OCI-LY7 (cell line): ENCODE measurements around the gene SP100. TPM values are rescaled to one million over a fixed set of nuclear protein-coding genes. Genes with fewer than 3 reads are reported as not detected.

Source experiments
- BruUV-seq: library from RNA; stranded (reverse); fragments of 400-500 nt; replicated peaks from 2 replicates; lab custom pipeline; 2021; lab: Mats Ljungman, UMichigan
- CTCF ChIA-PET: fragments of 300-600 bp; sonication (Branson Sonifier 250); formaldehyde crosslinking; loops from one replicate; lab custom pipeline; 2022; ENCODE audit warnings: antibody characterized with exemption; ENCODE audit not compliant: unreplicated experiment; lab: Charles Lee
- POLR2A ChIA-PET: fragments of 300-600 bp; sonication (Branson Sonifier 250); formaldehyde crosslinking; loops from one replicate; lab custom pipeline; 2022; ENCODE audit warnings: antibody characterized with exemption; lab: Charles Lee
- DNase-seq: peaks from one replicate; pipeline ENCODE4 v3.0.0-alpha.2; 2015; ENCODE audit warnings: low spot score
- H2AFZ ChIP-seq: fragments of 200-600 bp; sonication (generic), shearing (Covaris generic); 2 replicates; pipeline ENCODE4 v1.6.1; 2014; ENCODE audit warnings: mild to moderate bottlenecking, antibody characterized with exemption, low read length, moderate library complexity
- H3K27ac ChIP-seq: fragments of 200-600 bp; sonication (generic); 2 replicates; pipeline ENCODE4 v1.5.1; 2014; ENCODE audit warnings: mixed run types, low read depth, mild to moderate bottlenecking, moderate library complexity, low read length, inconsistent platforms; ENCODE audit not compliant: poor library complexity, severe bottlenecking
- H3K36me3 ChIP-seq: fragments of 200-600 bp; sonication (generic); 2 replicates; pipeline ENCODE4 v1.6.1; 2014; ENCODE audit warnings: mild to moderate bottlenecking, antibody characterized with exemption, low read length, moderate library complexity, mixed read lengths; ENCODE audit not compliant: insufficient read depth
- H3K4me1 ChIP-seq: fragments of 200-600 bp; sonication (generic); 2 replicates; pipeline ENCODE4 v1.5.1; 2014; ENCODE audit warnings: mild to moderate bottlenecking, low read length; ENCODE audit not compliant: insufficient read depth, poor library complexity, severe bottlenecking
- H3K4me2 ChIP-seq: fragments of 200-600 bp; sonication (generic); 2 replicates; pipeline ENCODE4 v1.6.1; 2014; ENCODE audit warnings: mild to moderate bottlenecking, low read length
- H3K4me3 ChIP-seq: fragments of 200-600 bp; sonication (generic); 2 replicates; pipeline ENCODE4 v1.5.1; 2014; ENCODE audit warnings: mild to moderate bottlenecking, low read depth, low read length; ENCODE audit not compliant: poor library complexity, severe bottlenecking
- H3K79me2 ChIP-seq: fragments of 200-600 bp; sonication (generic); 2 replicates; pipeline ENCODE4 v1.6.1; 2016; ENCODE audit warnings: low read depth, mild to moderate bottlenecking, low read length, moderate library complexity, mixed read lengths; ENCODE audit not compliant: insufficient read depth
- H3K9me2 ChIP-seq: fragments of 200-600 bp; sonication (generic); 2 replicates; pipeline ENCODE4 v1.6.1; 2016; ENCODE audit warnings: mild to moderate bottlenecking, low read length, mixed read lengths; ENCODE audit not compliant: insufficient read depth
- H3K9me3 ChIP-seq: fragments of 200-600 bp; sonication (generic); 2 replicates; pipeline ENCODE4 v1.6.1; 2014; ENCODE audit warnings: mild to moderate bottlenecking, mixed run types, low read length, mixed read lengths
- H4K20me1 ChIP-seq: fragments of 200-600 bp; sonication (generic); 2 replicates; pipeline ENCODE4 v1.6.1; 2014; ENCODE audit warnings: mild to moderate bottlenecking, antibody characterized with exemption, low read length, moderate library complexity, mixed read lengths; ENCODE audit not compliant: insufficient read depth
- EZH2phosphoT487 ChIP-seq: fragments of 200-600 bp; sonication (generic); IDR thresholded peaks from 2 replicates; pipeline ENCODE4 v1.6.1; 2018; ENCODE audit warnings: low read depth, borderline replicate concordance, mild to moderate bottlenecking, mixed run types, antibody characterized with exemption, low read length, moderate library complexity, mixed read lengths
- intact Hi-C: fragments of 100-400 bp; cut with micrococcal nuclease; formaldehyde crosslinking; loops from one replicate; pipeline ENCODE4 v1.10.0; 2022; ENCODE audit not compliant: unreplicated experiment
- total RNA-seq, 2 experiments: library from RNA; depleted of rRNA in 1 of 2; stranded (reverse); fragments of >200 nt in 1 of 2; shearing (Covaris generic) in 1 of 2; gene quantifications; 2 replicates each; pipeline ENCODE4 v1.2.3, GENCODE V29; 2014 to 2022
- TF ChIP-seq, protein P1 (sequence below): fragments of 200-600 bp; sonication (generic); conservative IDR thresholded peaks from 2 replicates; pipeline ENCODE4 v1.5.1; 2014; ENCODE audit warnings: mild to moderate bottlenecking, antibody characterized with exemption, low read length, moderate library complexity, mixed read lengths

The SP100 gene
- total RNA-seq, 2 experiments from 2014 or later = 44.6 to 54.5 TPM

DNA sequence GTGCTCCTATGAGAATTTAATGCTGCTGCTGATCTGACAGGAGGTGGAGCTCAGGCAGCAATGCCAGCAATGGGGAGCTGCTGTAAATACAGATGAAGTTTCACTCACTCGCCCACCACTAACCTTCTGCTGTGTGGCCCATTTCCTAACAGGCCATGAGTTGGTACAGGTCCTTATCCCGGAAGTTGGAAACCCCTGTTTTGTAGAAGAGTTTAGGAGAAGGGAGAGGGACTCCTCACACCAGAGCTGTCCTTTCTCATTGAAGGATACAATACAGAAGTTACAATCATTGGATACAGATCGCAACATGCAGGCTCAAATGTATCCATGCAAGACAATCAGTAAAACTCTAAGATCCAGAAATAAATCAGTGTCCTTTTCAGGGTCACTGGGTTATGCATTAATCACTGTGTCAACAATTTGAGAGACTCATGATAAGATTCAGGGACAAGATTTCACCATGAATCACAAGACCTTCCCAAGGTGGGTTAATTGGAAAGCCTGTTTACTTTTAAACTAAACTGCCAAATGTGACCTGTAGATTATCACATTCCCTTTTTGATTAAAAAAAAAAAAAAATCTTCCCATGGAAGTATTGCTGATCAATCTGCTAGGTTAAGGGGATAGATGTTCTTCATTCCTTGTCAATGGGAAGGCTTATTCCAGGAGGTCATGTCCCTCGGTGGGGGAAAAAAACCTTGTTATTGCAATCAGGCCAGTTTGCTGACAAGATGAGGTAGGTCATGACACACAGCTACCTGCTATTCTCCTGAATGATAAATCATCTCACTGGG, 97.2 kb downstream of the SP100 start:
- CTCF ChIA-PET = no interaction called here
- Histone ChIP-seq H4K20me1 (no peaks in the 10 kb centered on the region), H3K9me2 (no peaks in the 10 kb centered on the region), H2AFZ (no peak overlapping the region), H3K9me3 (0 out of 2 replicates have a peak, but pooled peaks cover 6% of the 10 kb centered on the region), H3K27ac (no peak overlapping the region), H3K4me3 (no peak overlapping the region), H3K4me1 (no peaks in the 10 kb centered on the region), H3K36me3 (no peaks in the 10 kb centered on the region), H3K4me2 (no peak overlapping the region), H3K79me2 (no peaks in the 10 kb centered on the region)
- TF ChIP-seq, protein P1, sequence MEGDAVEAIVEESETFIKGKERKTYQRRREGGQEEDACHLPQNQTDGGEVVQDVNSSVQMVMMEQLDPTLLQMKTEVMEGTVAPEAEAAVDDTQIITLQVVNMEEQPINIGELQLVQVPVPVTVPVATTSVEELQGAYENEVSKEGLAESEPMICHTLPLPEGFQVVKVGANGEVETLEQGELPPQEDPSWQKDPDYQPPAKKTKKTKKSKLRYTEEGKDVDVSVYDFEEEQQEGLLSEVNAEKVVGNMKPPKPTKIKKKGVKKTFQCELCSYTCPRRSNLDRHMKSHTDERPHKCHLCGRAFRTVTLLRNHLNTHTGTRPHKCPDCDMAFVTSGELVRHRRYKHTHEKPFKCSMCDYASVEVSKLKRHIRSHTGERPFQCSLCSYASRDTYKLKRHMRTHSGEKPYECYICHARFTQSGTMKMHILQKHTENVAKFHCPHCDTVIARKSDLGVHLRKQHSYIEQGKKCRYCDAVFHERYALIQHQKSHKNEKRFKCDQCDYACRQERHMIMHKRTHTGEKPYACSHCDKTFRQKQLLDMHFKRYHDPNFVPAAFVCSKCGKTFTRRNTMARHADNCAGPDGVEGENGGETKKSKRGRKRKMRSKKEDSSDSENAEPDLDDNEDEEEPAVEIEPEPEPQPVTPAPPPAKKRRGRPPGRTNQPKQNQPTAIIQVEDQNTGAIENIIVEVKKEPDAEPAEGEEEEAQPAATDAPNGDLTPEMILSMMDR = no peak
- no peak for TF ChIP-seq EZH2phosphoT487
- DNase-seq = no peak
- BruUV-seq = no TSS peak
- POLR2A ChIA-PET = interaction anchor here (0.9 to 1.4 kb wide), 2 partner anchors 13 to 16 kb away, joined by 3 read pairs; no protein-coding TSS in a partner anchor
- intact Hi-C loops = no loop called here

DNA sequence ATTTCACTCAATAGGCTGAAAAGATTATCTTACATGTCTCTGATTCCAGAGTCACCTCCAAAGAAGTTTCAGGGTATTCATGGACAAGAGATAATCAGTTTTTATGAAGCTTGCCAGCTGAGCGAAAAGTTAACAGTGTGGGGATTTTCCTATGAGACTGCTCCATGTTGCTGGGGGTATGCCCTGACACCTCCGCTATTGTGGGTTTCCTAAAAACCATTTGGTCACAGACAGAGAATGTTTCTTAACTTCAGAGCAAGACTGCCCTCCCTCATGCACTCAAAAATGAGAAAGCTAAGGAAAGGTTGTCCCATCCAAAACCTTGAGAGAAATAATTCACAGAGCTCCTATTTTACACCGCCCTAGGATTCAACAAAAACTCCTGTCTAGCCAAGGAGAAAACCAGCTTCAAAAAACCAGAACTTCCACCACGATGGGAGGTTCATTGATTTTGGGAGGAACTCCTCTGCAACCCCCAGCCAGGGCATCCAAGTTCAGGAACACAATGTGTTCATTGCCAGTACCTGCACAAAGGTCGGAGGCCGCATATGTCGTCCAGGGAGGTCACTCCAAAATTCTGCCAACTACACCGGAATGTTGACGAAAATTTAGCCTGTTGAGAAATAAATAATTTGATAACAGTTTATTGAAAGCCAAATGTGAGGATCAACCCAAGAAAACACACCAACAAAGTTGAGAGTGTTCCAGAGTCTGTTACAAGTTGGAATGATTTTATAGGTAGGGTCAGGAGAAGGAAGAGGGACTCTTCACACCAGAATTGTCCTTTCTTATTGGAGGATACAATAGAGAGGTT, 104.3 kb downstream of the SP100 start:
- no peak overlapping the region for H3K27ac ChIP-seq
- no peak overlapping the region for H3K4me3 ChIP-seq
- H3K36me3 ChIP-seq = peaks cover 4% of the 10 kb centered on the region; the same call in 1 of the 2 replicates
- H3K9me2 ChIP-seq = no peaks in the 10 kb centered on the region
- CTCF ChIA-PET = no interaction called here
- no peak overlapping the region for H3K4me2 ChIP-seq
- no peaks in the 10 kb centered on the region for H4K20me1 ChIP-seq
- no peak for TF ChIP-seq EZH2phosphoT487
- TF ChIP-seq, protein P1 = no peak
- intact Hi-C loops = no loop called here
- POLR2A ChIA-PET = interaction anchor here (0.6 to 1.4 kb wide), 3 partner anchors 10 to 143 kb away, joined by 3 read pairs; no protein-coding TSS in a partner anchor
- no peak for DNase-seq
- no peak overlapping the region for H2AFZ ChIP-seq
- H3K4me1 ChIP-seq = no peaks in the 10 kb centered on the region
- BruUV-seq = no TSS peak
- H3K9me3 ChIP-seq = peaks cover 28% of the 10 kb centered on the region
- H3K79me2 ChIP-seq = no peaks in the 10 kb centered on the region
